ENCODE results near the gene HPCAL4.

Gene HPCAL4

DNA sequence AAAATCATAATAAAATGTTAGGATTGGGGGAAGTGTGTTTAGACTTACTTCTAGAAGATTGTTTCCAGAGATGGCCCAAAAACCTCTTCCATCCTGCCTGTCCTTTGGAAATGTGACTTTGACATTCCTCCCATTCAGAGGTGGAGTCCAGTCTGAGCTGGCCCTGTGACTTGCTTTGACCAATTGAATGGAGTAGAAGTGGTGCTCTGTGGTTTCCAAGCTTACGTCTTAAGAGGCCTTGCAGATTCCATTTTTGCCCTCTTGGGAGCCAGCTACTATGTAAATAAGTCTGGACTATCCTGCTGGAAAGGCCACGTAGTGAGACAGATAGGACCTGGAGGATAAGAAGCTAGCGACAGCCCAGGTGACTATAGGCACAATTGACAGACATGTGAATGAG, 18.0 kb downstream of the HPCAL4 start:
- no peak for DNase-seq

DNA sequence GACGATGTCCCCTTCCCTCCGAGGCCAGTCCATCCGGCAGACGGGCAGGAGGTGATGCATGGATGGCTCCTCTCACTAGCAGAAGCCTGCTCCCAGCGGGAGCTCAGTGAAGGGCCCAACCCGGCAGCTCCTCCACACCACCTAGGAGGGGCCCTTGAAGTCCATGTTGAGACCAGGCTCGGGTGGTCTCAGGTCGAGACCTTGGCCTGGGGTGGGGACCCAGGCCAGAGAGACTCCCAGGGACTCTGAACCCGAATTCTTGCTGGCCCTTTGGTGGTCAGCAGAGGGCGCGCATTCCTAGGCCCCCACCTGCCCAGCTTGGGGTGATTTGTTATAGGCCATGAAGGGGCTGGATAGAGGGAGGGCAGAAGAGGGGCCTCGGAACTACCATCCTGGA, 18.7 kb downstream of the HPCAL4 start:
- no peak for DNase-seq

DNA sequence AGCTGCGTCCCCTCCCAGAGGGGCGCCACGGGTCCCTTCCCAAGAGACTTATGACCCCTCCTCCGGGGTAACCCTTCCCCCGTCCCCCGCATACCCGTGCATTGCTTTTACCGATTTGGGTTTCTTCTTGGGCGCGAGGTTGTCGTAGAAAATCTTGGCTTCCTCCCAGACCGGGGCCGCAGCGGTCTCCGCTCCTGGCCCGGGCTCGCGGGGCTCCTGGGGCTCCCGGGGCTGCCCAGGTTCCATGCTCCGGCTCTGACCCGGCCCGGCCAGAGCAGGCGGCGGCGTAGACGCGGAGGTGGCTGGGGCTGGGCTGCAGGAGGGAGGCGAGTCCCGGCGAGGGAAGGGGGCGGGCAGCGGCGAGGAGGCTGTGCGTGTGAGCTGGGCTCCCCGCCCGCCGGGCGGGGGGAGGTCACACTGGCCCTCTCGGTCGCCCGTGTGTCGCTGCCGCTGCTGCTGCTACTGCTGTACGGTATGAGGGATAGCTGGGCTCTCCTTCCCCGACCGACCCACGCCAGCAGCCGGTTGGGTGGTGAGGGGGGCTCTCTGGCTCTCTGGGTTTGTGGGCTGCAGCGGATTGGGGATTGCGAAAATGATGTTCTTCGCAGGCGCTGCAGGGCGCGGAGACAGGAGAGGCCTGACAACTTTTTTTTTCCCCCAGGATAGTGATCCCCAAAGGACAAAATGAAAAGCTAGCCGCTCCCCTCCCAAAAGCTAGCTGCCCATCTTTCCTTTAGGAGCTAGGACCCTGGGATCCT, 19.3 kb downstream of the HPCAL4 start, which contains the start of gene NT5C1A:
TSS of gene NT5C1A (minus strand) at position 315 of the 758 bp plus-strand sequence. CDS start at position 246, 69 bp downstream.
- DNase-seq = no peak

DNA sequence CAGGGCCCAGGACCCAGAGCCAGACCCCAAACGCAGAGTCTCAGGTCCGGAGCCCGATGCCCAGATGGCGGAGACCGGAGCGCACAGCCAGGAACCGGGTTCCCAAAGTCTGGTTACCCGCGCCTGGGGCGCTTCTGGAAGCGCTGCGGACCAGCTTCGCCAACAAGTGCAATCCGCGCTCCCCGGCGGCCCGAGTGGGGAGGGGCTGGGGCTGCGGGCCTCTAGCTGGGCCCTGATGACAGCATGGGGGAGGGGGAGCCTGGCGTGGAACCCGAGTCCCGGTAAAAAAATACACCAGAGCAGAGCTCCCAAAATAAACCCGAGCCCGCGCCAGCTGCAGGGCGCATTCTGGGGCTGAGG, 19.8 kb downstream of the HPCAL4 start:
- no peak for DNase-seq

GRCh38 chr1:39670689-39671088, 20.5 kb downstream of the HPCAL4 start:
- no peak for DNase-seq

DNA sequence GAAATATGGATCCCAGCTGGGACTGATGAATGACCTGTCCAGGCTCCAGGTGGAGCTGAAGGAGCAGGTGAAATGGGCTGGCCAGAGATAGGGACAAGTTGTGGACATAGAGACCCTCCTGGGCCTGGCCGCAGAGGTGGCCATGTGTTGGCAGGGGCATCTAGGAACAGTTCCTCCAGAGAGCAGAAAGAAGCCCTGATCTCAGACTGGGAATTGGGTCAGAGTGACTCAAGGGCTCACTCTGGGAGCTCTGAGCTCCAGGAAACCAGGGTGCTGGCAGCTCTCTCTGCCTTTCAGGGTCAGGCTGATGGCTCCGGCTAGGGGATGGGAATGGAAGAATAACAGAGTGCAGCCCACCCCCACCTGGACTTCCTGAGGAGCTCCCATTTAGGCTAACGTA, 22.3 kb downstream of the HPCAL4 start:
- DNase-seq = no peak

- no peak for DNase-seq
Measured at GRCh38 chr1:39668111-39668510, 23.1 kb downstream of the HPCAL4 start.

- no peak for DNase-seq
Measured at GRCh38 chr1:39666772-39667171, 24.5 kb downstream of the HPCAL4 start.

- DNase-seq = no peak
Measured at GRCh38 chr1:39663559-39663958, 27.7 kb downstream of the HPCAL4 start.

- no peak for DNase-seq
Measured at GRCh38 chr1:39662861-39663260, 28.4 kb downstream of the HPCAL4 start.

- no peak for DNase-seq
Measured at GRCh38 chr1:39659538-39659937, 31.7 kb downstream of the HPCAL4 start.

- no peak for DNase-seq
Measured at GRCh38 chr1:39659110-39659509, 32.1 kb downstream of the HPCAL4 start.

- peak; percentile 40 for DNase-seq
Measured at GRCh38 chr1:39657923-39658485, 33.2 kb downstream of the HPCAL4 start.

DNA sequence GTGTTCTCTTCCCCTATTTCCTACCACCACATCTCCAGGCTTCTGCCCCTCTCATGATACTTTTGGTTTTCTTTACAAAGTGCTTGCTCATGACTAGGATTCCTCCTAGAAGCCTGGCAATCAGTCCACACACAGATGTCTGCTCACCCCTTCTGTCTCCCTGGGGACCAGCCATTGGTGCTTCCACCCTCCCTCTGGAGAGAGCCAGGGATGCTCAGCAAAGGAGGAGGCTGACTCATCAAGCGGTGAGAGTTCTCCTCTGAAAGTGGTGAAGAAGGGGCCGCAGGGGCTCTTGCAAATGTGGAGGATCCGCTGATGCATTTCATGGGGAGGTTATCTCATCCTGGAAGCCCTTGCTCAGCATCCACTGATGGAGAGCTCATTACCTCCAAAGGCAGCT, 33.8 kb downstream of the HPCAL4 start:
- DNase-seq = no peak

GRCh38 chr1:39656391-39656790, 34.8 kb downstream of the HPCAL4 start:
- no peak for DNase-seq

DNA sequence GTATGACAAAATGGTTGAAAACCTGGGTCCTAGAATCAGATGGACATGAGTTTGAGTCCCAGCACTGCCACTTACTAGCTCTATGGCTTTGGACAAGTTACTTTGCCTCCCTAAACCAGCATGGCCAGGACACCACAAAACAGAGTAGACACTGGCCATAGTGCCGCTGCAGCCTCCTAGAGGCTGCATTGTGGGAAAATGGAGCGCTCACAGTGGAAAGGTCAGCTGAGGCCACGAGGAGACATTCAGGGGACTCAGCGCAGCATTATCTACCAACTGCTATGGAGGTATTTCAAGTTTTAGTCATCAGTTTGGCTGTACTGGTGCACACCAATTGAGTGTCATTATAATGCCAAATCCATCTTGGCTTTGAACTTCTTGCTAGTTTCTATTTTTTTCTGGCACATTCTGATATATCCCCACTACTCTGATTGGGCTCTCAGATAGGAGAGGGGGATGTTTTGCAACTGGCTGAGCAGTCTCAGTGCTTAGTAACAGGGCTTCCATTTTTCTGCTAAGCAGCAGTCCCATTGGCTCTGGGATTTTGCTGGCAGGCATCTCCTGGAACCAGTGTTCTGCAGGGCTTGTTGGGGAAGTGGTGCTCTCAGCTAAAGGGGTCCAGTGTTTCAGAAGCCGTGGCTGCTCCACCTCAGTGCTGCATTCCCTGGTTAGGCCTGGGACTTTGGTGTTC, 35.5 kb downstream of the HPCAL4 start:
- no peak for DNase-seq

DNA sequence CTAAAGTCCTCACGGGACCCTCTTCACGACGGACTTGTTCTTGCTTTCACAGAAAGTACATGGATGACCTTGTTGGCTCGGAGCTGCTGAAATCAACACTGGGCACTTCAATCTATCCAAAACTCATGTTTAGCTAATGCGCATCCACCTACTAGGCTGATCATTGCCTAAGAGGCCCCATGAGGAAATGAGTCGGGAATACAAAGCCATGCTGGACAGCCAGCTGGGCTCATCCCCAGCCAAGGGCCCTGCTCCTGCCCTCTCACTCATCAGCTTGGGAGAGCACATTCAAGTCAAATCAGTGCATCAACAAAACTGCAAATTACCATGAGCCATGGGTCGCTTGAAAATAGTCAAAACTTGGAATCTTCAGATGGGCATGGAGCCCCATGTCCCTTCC, 36.9 kb downstream of the HPCAL4 start:
- no peak for DNase-seq

- peak; percentile 24 for DNase-seq
Measured at GRCh38 chr1:39653546-39654031, 37.6 kb downstream of the HPCAL4 start.

GRCh38 chr1:39652554-39652953, 38.7 kb downstream of the HPCAL4 start:
- no peak for DNase-seq

DNA sequence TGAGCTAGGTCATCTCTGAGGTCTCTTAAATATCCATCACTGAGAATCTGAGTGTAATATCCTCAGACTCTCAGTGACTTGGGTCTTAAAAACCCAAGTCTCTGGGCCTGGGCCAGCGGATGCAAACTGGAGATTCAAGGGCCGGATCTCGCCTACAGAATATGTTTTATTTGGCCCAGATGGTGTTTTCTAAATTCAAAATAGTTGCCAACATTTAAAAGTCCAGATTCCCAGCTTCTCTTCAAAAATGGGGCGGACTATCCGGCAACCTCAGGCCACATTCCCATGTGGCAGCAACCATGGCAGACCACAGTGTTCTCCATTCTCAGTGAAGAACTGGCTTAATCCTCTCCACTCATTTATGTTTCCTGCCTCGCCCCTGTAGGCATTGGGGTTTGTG, 39.1 kb downstream of the HPCAL4 start:
- DNase-seq = no peak

DNA sequence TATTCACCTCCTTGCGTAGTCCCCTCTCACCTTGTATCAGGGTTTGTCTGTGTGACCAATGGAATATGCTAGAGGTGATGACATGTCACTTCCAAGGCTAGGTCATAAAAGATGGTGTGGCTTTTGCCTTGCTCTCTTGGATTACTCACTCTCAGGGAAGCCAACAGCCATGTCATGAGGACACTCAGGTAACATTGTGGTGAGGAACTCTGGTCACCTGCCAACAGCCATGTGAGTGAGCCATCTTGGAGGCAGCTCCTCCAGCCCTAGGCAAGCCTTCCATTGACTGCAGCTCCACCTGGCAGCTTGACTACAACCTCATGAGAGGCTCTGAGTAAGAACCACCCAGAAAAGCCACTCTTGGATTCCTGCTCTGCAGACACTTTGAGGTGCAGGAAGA, 40.8 kb downstream of the HPCAL4 start:
- DNase-seq = no peak

DNA sequence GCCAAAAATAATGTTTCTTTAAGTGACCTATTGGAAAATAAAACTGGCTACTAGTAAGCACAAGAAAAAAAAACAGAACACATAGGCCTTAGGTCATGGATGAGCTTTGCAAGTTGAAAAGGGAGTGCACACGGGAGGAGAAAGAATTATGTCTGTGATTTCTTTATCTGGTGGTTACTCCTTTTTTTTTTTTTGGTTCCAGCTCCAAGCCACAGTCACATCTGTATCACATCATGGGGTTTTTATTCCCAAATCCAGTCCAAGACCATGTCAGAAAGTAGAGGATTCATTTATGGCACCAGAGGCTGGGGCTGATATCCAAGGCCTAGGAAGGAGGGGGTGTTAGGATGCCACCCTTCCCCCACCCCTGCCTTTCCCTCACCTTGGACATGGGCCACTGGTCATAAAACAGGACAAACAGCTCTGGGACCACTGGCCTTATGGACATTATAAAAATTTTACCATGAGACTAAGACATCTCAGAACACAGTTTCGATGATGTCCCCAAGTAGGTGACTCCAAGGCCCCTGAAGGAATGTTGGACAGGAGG, 41.5 kb downstream of the HPCAL4 start:
- no peak for DNase-seq

- DNase-seq = no peak
Measured at GRCh38 chr1:39648496-39648895, 42.7 kb downstream of the HPCAL4 start.

- DNase-seq = no peak
Measured at GRCh38 chr1:39647247-39647646, 44.0 kb downstream of the HPCAL4 start.
